HG02588 (cell line): Measurements from ENCODE around the gene KCND3.

Source experiments
- ATAC-seq: cut with Tn5 transposase; IDR thresholded peaks from one replicate; pipeline ENCODE4 v1.9.1; 2021; ENCODE audit warnings: mild to moderate bottlenecking, moderate library complexity; ENCODE audit not compliant: unreplicated experiment

Gene KCND3

GRCh38 chr1:111784273-111784901 lies 205.1 kb downstream of the KCND3 start:
- no peak for ATAC-seq

DNA sequence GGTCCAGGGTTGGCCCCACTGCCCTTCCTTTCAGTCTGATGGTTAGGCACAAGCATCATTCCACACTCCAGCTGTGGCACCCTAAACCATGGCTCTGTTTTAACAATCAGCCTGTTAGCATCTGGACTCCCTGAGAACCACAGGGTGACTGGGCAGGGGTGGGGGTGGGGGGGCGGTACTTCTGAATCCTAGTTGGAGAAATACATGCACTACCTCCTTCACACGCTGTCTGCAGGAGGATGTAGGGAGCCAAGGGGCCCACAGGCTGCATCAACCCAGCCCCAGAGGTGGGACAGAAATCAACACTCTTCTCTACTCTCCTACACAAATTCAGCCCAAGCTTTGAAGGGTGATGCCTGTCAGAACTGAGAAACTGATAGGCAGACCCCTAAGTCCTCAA lies 209.9 kb downstream of the KCND3 start:
- no peak for ATAC-seq

GRCh38 chr1:111778541-111779051 lies 210.9 kb downstream of the KCND3 start:
- no peak for ATAC-seq

- no peak for ATAC-seq
These were observed 211.4 kb downstream of the KCND3 start for GRCh38 chr1:111778066-111778465.

DNA sequence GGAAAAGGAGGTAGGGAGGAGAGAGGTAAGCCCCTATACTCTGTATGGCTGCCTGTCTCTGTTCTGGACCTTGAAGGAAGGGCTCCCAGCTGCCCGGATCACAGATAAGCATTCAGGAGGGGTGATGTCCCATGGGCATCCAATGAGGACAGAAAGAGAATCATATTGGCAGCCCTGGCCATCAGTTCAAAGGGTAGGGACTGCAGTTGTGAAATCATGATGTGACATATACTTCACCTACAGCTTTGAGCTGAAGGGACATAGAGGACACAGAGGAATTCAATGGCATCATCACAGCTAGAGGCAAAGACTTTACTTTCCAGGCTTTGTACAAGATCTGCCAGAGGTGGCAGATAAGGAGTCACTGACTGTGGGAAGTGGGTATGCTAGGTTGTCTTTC lies 212.2 kb downstream of the KCND3 start:
- ATAC-seq: no peak

DNA sequence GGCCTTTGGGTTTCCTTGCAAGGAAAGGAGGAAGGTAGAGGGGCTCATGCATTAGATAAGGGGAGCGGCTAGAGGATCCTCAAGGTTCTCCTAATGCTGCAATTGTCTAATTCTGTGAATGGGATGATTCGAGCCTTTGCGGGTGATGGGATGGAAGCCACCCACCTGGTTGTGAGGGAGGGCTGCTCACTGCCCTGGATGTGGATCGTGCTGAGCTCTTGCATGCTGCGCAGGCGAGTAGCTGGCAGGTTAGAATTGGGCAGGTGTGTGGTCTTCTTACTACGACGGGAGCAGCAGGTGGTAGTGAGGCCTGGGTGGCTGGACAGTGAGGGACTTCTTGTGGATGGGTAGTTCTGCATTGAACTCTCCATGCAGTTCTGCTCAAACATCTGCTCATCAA lies 212.6 kb downstream of the KCND3 start:
- no peak for ATAC-seq

DNA sequence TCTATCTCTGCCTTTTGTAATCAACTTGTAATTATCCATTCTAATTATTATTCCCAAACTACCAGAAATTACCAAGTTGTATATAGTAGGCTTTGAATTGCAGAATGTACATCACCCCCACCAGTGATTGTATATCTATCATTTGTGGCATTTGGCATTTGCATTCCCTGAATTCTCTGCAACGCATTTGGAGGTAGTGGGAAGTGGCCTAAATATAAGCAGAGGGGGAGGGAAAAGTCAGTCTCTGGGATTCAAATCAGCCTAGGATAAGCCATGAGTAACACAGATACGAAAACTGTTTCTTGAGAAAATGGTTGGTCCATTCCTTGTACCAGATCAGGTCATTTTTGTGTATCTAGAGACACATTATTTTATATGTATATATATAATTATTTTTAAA lies 213.1 kb downstream of the KCND3 start:
- no peak for ATAC-seq

DNA sequence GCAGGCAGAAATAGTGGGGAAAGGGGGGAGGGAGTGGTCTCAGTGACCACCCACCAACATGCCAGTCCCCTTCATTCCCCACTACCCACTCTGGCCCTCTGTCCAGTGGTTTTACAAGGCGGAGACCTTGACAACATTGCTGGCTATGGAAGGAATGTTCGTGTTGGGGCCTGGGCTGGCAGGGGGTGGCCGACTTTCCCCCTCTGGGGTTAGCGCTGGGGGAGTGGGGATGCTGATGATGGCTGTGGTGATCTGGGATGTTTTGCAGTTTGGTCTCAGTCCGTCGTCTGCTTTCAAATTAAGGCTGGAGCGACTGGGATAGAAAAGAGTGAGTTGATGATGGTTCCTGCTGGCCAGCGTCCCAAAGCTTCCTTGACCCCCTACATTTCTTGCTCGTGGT lies 213.5 kb downstream of the KCND3 start:
- ATAC-seq: no peak

DNA sequence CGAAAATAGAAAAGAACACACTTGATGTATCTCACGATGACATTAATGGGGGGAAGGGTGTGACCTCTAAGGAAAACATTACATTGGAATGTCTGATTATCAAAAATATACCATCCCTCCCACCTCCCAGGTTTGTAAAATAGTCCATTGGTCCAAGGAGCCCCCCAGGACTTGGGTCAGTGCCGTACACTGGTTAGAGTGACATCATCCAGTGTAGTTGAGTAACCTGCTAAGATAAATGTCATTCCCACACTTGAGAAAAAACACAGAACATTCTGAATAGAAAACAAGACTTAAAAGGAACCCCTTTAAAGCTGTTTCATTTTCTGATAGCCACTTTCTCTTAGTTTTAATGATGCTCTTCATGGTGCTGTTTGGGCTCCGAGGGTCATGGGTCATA lies 218.6 kb downstream of the KCND3 start:
- no peak for ATAC-seq

DNA sequence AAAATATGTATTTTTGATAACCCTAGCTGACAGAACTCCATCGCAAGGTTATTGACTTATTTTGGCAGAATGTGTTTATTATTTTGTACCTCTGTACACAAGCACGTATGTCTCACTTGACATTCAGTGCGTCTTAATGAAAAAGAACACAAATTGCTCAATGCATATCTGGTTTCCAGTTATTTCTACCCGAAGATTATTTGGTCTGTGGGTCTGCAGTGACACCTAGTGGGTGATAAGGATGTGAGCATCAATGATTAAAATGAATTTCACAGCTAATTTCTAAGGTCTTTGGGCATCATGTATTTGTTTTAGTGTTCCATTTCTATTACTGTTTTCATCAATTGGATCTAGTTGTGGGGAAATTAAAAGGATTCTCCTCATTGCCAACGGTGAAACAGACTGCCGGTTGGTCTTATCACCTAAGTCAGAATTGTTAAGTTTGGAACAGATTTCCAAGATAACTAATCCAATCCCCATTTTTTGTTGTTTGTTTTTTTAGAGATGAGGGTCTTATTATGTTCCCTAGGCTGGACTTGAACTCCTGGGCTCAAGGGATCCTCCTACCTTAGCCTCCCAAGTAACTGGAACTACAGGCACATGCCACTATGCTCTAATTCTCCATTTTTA lies 219.8 kb downstream of the KCND3 start:
- no peak for ATAC-seq

DNA sequence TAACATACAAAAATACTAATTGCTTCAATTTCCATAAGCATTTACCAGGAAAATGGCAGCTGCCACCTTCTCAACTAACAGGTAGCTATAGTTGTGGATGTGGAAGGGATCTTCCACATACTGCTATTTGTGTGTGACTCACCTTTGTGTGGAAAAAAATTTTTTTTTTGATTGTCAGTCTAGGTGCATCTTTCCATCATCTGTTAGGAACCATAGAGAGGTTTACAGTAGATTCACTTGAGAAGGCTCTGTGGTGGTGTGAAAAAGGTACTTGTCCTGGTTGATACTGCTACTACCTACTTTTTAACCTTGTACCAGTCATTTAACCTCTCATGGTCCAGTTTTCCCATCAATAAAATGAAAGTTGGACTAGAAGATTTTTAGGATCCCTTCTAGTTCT lies 220.8 kb downstream of the KCND3 start:
- no peak for ATAC-seq

DNA sequence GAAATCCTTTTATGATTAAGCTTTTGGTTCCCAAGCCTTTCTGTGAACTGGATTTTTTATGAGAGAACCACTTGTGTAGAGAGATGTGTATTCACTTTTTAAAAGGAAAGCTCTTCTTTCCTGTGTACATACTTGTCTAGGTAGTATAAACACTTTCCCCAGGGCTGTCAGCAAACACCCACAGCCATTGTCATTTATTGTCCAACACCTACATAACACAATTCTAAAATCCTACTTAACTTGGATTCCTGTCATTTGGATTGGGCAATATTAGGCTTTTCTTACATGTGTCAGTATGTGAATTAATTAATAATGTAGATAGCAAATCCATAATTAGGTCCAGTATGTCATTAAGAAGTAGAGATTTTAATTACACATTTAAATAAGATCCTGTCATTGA lies 221.4 kb downstream of the KCND3 start:
- ATAC-seq: no peak

GRCh38 chr1:111762332-111762731 lies 227.1 kb downstream of the KCND3 start:
- no peak for ATAC-seq

DNA sequence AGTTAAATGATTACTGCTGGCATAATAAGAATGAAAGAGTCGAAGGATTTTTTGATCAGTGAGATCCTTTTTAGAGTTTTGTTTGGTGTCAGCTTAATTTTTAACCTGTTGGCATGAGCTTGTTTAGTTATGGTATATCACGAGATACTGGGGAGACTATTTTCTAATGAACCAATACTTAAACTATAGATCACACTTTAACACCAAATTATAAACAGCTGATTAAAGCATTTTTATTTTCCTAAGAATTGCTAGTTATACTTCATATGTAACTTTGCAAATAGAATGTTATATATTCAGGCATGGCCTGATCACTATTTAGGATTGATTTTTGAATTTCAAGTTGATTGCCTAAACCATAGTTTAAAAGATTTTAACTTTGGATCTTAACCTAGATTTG lies 227.8 kb downstream of the KCND3 start:
- no peak for ATAC-seq

DNA sequence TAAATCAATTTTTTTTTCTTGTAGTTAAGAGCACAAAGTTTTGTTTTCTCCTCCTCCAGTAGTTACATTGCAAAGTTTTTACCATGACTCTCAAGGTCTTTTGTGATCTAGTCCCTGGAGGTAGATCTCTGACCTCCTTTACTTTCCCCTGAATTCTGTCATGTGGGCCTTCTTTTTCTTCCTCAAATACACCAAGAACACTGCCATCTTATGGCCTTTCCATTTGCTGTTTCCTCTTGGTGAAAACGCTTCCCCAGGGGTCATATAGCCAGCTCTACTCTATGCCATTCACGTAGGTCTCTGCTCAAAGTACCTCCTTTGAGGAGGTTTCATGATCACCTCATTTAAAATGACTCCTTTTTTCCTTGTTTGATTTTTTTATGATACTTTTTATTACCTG lies 231.1 kb downstream of the KCND3 start:
- ATAC-seq: no peak

GRCh38 chr1:111756124-111756513 lies 233.3 kb downstream of the KCND3 start:
- no peak for ATAC-seq

- peak; percentile 87 for ATAC-seq
These were observed 233.9 kb downstream of the KCND3 start, which contains the start of gene DDX20 for GRCh38 chr1:111755331-111756123. Gene DDX20, plus strand, starts transcription at chr1:111755901. Its CDS starts 24 bp downstream, at chr1:111755925.

DNA sequence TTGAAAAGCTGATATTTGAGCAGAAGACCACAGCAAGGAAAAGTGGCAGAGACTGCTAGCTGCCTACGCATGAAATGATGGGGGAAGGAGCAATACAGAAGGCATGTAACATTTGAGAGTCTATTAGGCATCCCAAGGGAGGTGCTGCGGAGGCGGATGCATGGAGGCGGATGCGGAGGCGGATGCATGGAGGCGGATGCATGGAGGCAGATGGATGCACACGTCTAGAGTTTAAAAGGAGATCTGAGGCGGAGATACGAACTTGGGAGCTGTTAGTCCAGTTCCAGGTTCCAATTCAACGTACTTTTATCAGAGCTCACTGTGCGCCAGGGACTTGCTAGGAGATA lies 234.5 kb downstream of the KCND3 start:
- no peak for ATAC-seq

DNA sequence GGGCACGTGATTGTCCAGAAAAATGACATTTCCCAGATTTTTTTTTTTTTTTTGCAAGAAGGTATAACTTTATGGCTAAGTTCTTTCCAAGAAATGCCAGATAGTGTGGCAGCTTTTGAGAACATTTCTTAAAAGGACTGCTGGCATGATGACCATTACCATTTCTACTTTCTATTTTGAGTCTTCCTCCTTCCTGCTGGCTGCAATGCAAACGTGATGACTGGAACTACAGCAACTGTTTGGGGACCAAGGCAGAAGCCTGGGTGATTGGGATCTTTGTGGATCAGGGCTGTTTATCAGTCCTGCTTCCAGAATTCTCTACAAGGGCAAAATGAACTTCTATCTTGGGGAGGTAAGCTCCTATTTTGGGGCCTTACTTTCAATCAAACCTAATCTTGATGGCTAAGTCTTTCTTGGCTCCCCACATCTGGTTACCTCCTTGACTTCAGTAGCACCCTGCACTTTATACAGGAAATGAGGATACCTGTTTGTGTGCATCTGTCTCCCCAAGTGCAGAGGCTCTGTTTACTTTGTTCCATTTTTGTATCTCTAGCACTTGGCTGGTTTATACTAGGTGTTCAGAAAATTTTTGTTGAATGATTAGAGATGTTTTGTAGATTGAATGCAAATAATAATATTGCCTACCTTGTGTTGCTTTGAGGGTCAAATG lies 237.4 kb downstream of the KCND3 start:
- no peak for ATAC-seq

DNA sequence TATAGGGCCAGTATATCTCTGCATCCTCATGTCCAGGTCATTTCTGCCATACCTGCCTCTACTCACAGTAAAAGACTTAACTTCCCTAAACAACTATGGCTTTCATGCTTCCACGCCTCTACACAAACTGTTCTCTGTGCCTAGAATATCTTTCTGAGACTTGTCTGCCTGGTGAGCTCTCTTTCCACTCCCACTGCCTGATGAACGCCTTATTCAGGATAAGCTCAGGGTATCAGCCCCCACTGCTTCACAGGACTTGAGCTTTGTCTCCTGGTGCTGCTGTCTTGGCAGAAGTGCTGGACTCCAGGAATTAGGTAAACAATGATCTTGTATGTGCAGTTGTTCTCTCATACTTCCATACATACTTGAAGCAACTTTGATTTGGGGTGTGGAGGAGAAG lies 238.6 kb downstream of the KCND3 start:
- no peak for ATAC-seq

- ATAC-seq: no peak
These were observed 239.8 kb downstream of the KCND3 start for GRCh38 chr1:111749628-111750027.
